GM12801 (cell line): ENCODE data around the gene NF1.

Experiments used
- CTCF ChIP-seq: IDR thresholded peaks from one replicate; pipeline ENCODE4 v1.5.1; 2011; ENCODE audit warnings: control low read depth; ENCODE audit not compliant: insufficient read length; ENCODE audit errors: extremely low read depth

NF1 gene

GRCh38 chr17:31295489-31295871 lies 200.7 kb downstream of the NF1 start:
- TF ChIP-seq CTCF, result no peak

- TF ChIP-seq CTCF, result no peak
Measured at GRCh38 chr17:31296142-31296541, 201.4 kb downstream of the NF1 start.

GRCh38 chr17:31297090-31297489 lies 202.3 kb downstream of the NF1 start, which contains the start of gene OMG:
Gene OMG, minus strand, starts transcription at chr17:31297239. Its CDS starts 908 bp downstream, at chr17:31296331.
- no peak for TF ChIP-seq CTCF

GRCh38 chr17:31299624-31300023 lies 204.8 kb downstream of the NF1 start:
- no peak for TF ChIP-seq CTCF

- no peak for TF ChIP-seq CTCF
Measured at GRCh38 chr17:31307640-31308039, 212.9 kb downstream of the NF1 start.

- TF ChIP-seq CTCF, result no peak
Measured at GRCh38 chr17:31308372-31309334, 213.9 kb downstream of the NF1 start.

GRCh38 chr17:31309556-31309955 lies 214.8 kb downstream of the NF1 start:
- no peak for TF ChIP-seq CTCF
